Measurements from ENCODE around the gene ZDHHC3.
A peak's percentile ranks its signal among the peaks of the same experiment; 100 is the strongest.

ZDHHC3 gene
- total RNA-seq = 52.0 to 68.8 reads per million in 2 experiments

- DNase-seq (ENCODE audit: low read depth) = peak; percentile 84
Measured at GRCh38 chr3:44976002-44976815, at the start of gene ZDHHC3, which contains the start of gene EXOSC7. TSS of gene ZDHHC3 (minus strand) at chr3:44976174. CDS start at chr3:44959436, 16,738 bp downstream. TSS of gene EXOSC7 (plus strand) at chr3:44976244. CDS start at chr3:44976278, 34 bp downstream.

- no peak for DNase-seq (ENCODE audit: low read depth)
Measured at GRCh38 chr3:45024542-45025255, 48.7 kb upstream of the ZDHHC3 start.

GRCh38 chr3:45023675-45024074 is 47.7 kb upstream of the ZDHHC3 start:
- no peak for DNase-seq (ENCODE audit: low read depth)

GRCh38 chr3:45021524-45022297 is 45.7 kb upstream of the ZDHHC3 start:
- no peak for DNase-seq (ENCODE audit: low read depth)

- no peak for DNase-seq (ENCODE audit: low read depth)
Measured at GRCh38 chr3:45020534-45020933, 44.6 kb upstream of the ZDHHC3 start.

GRCh38 chr3:45017821-45018220 is 41.8 kb upstream of the ZDHHC3 start:
- DNase-seq (ENCODE audit: low read depth) = no peak

- DNase-seq (ENCODE audit: low read depth) = no peak
Measured at GRCh38 chr3:45016916-45017315, 40.9 kb upstream of the ZDHHC3 start.

GRCh38 chr3:45012577-45012976 is 36.6 kb upstream of the ZDHHC3 start:
- no peak for DNase-seq (ENCODE audit: low read depth)

GRCh38 chr3:45011756-45012508 is 36.0 kb upstream of the ZDHHC3 start:
- DNase-seq (ENCODE audit: low read depth) = no peak

- no peak for DNase-seq (ENCODE audit: low read depth)
Measured at GRCh38 chr3:45010811-45011333, 34.9 kb upstream of the ZDHHC3 start.

GRCh38 chr3:45009868-45010267 is 33.9 kb upstream of the ZDHHC3 start:
- no peak for DNase-seq (ENCODE audit: low read depth)

- DNase-seq (ENCODE audit: low read depth) = no peak
Measured at GRCh38 chr3:45008117-45008516, 32.1 kb upstream of the ZDHHC3 start.

- no peak for DNase-seq (ENCODE audit: low read depth)
Measured at GRCh38 chr3:45007091-45007490, 31.1 kb upstream of the ZDHHC3 start.

- DNase-seq (ENCODE audit: low read depth) = no peak
Measured at GRCh38 chr3:45003859-45004258, 27.9 kb upstream of the ZDHHC3 start.

- DNase-seq (ENCODE audit: low read depth) = no peak
Measured at GRCh38 chr3:45003406-45003805, 27.4 kb upstream of the ZDHHC3 start.

GRCh38 chr3:45002720-45003119 is 26.7 kb upstream of the ZDHHC3 start:
- DNase-seq (ENCODE audit: low read depth) = no peak

GRCh38 chr3:45002139-45002660 is 26.2 kb upstream of the ZDHHC3 start:
- DNase-seq (ENCODE audit: low read depth) = no peak

GRCh38 chr3:45001738-45002137 is 25.8 kb upstream of the ZDHHC3 start:
- DNase-seq (ENCODE audit: low read depth) = no peak

- DNase-seq (ENCODE audit: low read depth) = no peak
Measured at GRCh38 chr3:45000823-45001222, 24.8 kb upstream of the ZDHHC3 start.

GRCh38 chr3:44999782-45000181 is 23.8 kb upstream of the ZDHHC3 start:
- no peak for DNase-seq (ENCODE audit: low read depth)

GRCh38 chr3:44996556-44996969 is 20.6 kb upstream of the ZDHHC3 start:
- DNase-seq (ENCODE audit: low read depth) = no peak

Data from T follicular helper cell (primary cell).